Neural crest cell (in vitro differentiated cells): ENCODE data around the gene CDC42EP3. TPM values are rescaled to one million over a fixed set of nuclear protein-coding genes. Genes with fewer than 3 reads are reported as not detected.

Source experiments
- DNase-seq: peaks from one replicate; pipeline ENCODE4 v3.0.0; 2021; ENCODE audit warnings: low read depth, mixed read lengths, low spot score
- H3K27ac Mint-ChIP-seq: one replicate; pipeline ENCODE4 v1.8.0; 2021; ENCODE audit warnings: mild to moderate bottlenecking, mixed read lengths; ENCODE audit not compliant: unreplicated experiment
- H3K27me3 Mint-ChIP-seq: 2 replicates; pipeline ENCODE4 v1.8.0; 2021; ENCODE audit warnings: low read depth, mild to moderate bottlenecking, mixed read lengths
- H3K36me3 Mint-ChIP-seq: 2 replicates; pipeline ENCODE4 v1.8.0; 2021; ENCODE audit warnings: low read depth, mild to moderate bottlenecking, mixed read lengths
- H3K4me1 Mint-ChIP-seq: 2 replicates; pipeline ENCODE4 v1.8.0; 2021; ENCODE audit warnings: mixed read lengths
- H3K4me3 Mint-ChIP-seq: one replicate; pipeline ENCODE4 v1.8.0; 2021; ENCODE audit warnings: mild to moderate bottlenecking, mixed read lengths
- H3K9me3 Mint-ChIP-seq: 2 replicates; pipeline ENCODE4 v1.8.0; 2021; ENCODE audit warnings: mixed read lengths
- CTCF ChIP-seq: fragments of 200-600 bp; sonication (generic); conservative IDR thresholded peaks from 2 replicates; pipeline ENCODE4 v1.5.0; 2021; ENCODE audit warnings: antibody characterized with exemption, mild to moderate bottlenecking
- total RNA-seq: library from RNA; stranded (reverse); gene quantifications from 2 replicates; pipeline ENCODE4 v1.2.1, GENCODE V29; 2021

The CDC42EP3 gene
- total RNA-seq, 1 donor from 2014 or later = 15.7 TPM

- no peaks in the 10 kb centered on the region for H3K9me3 Mint-ChIP-seq
- TF ChIP-seq CTCF = no peak
- H3K4me1 Mint-ChIP-seq = peaks cover 21% of the 10 kb centered on the region
- H3K27ac Mint-ChIP-seq = no peak overlapping the region
- H3K36me3 Mint-ChIP-seq = no peaks in the 10 kb centered on the region
- no peak for DNase-seq
- H3K4me3 Mint-ChIP-seq = peak overlapping the region; percentile 36
- H3K27me3 Mint-ChIP-seq = no peaks in the 10 kb centered on the region
These were observed 3.5 kb upstream of the CDC42EP3 start for GRCh38 chr2:37674946-37675345.

DNA sequence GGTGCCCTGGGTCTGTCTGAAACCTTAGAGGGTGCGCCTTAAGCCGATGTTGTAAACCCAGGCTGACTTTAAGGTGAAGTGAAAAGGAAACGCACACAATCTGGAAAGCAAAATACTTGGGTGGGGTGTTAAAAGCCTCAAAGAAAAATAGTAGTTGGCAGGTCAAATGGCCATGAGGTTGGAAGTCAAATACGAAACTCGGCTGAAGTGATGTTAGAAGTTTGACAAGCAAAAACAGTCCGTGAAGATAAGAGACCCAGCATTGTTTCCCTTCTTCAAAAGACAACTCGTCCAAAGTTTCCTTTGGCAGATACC is 1.4 kb upstream of the CDC42EP3 start:
- H3K36me3 Mint-ChIP-seq = no peaks in the 10 kb centered on the region
- no peaks in the 10 kb centered on the region for H3K9me3 Mint-ChIP-seq
- TF ChIP-seq CTCF = no peak
- H3K27me3 Mint-ChIP-seq = no peaks in the 10 kb centered on the region
- H3K4me3 Mint-ChIP-seq = peak overlapping the region; percentile 82
- peaks cover 34% of the 10 kb centered on the region for H3K4me1 Mint-ChIP-seq
- no peak for DNase-seq
- H3K27ac Mint-ChIP-seq = peak overlapping the region; percentile 10

DNA sequence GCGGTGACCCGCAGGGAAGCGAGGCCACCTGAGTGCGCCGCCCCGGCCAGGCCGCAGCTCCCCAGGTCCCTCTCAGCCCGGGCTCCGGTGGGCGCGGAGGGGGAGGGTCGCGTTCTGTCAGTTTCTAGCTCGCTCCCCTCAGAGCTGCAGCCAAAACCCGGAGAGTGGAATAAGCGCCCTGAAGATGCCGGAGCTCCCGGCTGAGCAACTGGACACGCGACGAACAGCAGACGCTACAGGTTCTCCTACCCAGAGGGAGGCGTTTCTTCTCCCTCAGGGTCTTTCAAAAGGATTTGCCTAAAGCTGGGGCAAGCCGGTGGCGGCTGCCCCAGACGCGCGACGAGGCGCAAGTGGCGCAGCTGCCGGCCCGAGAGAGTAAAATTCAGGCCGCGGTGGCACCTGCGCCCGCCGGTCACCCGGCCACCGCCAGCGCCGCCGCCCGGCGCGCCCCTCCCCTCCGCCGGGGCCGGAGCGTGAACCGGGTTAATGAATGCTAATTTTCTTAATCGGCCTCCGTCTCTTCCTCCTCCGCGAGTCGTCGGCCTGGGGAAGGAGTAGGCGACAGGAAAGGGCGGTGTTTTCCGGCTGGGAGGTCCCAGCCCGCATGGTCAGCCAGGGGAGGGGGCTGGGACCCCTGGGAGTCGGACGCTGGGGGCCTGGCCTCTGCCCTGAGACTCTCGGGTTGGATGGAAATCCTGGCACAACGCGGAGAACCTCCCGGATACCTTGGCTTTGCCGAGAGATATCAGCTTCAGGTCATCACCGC is 845 bp upstream of the CDC42EP3 start:
- TF ChIP-seq CTCF = peak; percentile 18
- no peaks in the 10 kb centered on the region for H3K27me3 Mint-ChIP-seq
- H3K27ac Mint-ChIP-seq = peak overlapping the region; percentile 10
- no peaks in the 10 kb centered on the region for H3K9me3 Mint-ChIP-seq
- peaks cover 34% of the 10 kb centered on the region for H3K4me1 Mint-ChIP-seq
- peak; percentile 92 for DNase-seq
- H3K36me3 Mint-ChIP-seq = no peaks in the 10 kb centered on the region
- peak overlapping the region; percentile 91 for H3K4me3 Mint-ChIP-seq

GRCh38 chr2:37671816-37672103 is 318 bp upstream of the CDC42EP3 start:
- Mint-ChIP-seq H3K36me3 (no peaks in the 10 kb centered on the region), H3K4me1 (peaks cover 34% of the 10 kb centered on the region), H3K27me3 (no peaks in the 10 kb centered on the region), H3K4me3 (peak overlapping the region; percentile 91), H3K27ac (no peak overlapping the region), H3K9me3 (no peaks in the 10 kb centered on the region)
- no peak for DNase-seq
- no peak for TF ChIP-seq CTCF

GRCh38 chr2:37670378-37671008 is 949 bp downstream of the CDC42EP3 start:
- Mint-ChIP-seq H3K27ac (no peak overlapping the region), H3K27me3 (no peaks in the 10 kb centered on the region), H3K36me3 (no peaks in the 10 kb centered on the region), H3K4me3 (peak overlapping the region; percentile 92), H3K4me1 (peaks cover 29% of the 10 kb centered on the region), H3K9me3 (no peaks in the 10 kb centered on the region)
- no peak for DNase-seq
- TF ChIP-seq CTCF = no peak
